ENCODE results near the gene COL4A6. TPM values are rescaled to one million over a fixed set of nuclear protein-coding genes. Genes with fewer than 3 reads are reported as not detected.

COL4A6 gene
- total and polyA plus RNA-seq, 8 donors, result 0.58 to 30.8 (median 9.0) TPM

DNA sequence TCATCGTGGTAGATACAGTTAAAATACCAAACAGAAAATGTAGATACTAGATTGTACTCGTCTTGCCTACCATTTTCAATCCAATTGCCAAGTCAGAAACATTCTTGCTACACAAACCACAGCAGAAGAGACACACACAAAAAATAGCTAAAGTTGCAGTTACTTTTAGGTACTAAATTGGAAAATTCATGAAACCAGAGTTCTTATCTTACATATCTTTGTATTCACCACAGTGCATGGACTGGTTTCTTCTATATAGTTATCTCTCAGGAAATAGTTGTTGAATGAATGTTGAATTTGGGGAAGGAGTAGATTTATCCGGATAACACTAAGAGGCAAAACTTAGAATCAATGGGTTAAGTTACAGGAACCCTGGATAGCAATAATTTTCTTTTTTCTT, 15.6 kb upstream of the COL4A6 start:
- no peak overlapping the region for H3K27ac ChIP-seq
- H3K27me3 ChIP-seq, result no peaks in the 10 kb centered on the region
- no peak overlapping the region for H3K4me3 ChIP-seq
- H3K36me3 ChIP-seq, result no peaks in the 10 kb centered on the region
- DNase-seq, result no peak
- 61 to 88% (median 75%) methylated on average over 3 of the region's 3 CpGs for WGBS, 5 donors
- H3K9me3 ChIP-seq, result no peaks in the 10 kb centered on the region
- TF ChIP-seq EP300 (IDR thresholded peaks at IDR 0.05) (no peak), POLR2A (IDR thresholded peaks at IDR 0.05) (no peak), POLR2AphosphoS5 (IDR thresholded peaks at IDR 0.05) (no peak)
- TF ChIP-seq, protein P1, sequence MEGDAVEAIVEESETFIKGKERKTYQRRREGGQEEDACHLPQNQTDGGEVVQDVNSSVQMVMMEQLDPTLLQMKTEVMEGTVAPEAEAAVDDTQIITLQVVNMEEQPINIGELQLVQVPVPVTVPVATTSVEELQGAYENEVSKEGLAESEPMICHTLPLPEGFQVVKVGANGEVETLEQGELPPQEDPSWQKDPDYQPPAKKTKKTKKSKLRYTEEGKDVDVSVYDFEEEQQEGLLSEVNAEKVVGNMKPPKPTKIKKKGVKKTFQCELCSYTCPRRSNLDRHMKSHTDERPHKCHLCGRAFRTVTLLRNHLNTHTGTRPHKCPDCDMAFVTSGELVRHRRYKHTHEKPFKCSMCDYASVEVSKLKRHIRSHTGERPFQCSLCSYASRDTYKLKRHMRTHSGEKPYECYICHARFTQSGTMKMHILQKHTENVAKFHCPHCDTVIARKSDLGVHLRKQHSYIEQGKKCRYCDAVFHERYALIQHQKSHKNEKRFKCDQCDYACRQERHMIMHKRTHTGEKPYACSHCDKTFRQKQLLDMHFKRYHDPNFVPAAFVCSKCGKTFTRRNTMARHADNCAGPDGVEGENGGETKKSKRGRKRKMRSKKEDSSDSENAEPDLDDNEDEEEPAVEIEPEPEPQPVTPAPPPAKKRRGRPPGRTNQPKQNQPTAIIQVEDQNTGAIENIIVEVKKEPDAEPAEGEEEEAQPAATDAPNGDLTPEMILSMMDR (IDR thresholded peaks at IDR 0.05), result no peak
- intact Hi-C loops (cut with DNase I; ENCODE audit: low total_unique reads), result no loop called here
- no peaks in the 10 kb centered on the region for H3K4me1 ChIP-seq

DNA sequence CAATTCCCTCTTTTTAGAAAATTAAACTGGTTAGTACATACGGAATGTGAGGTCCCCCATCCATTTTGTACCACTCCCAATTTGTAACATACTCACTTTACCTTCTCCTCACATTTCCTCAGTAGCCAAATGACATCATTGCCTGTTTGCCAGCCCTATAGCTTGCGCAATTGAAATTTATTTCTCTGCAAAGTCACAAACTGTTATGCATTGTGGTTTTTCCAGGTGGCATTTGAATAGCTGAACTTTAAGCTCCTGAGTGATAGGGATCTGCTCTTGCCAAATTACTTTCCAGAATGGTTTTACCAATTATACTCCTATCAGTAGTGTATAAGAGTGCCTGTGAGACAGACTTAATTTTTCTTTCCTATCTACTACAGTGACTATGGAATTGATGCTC, 9.1 kb upstream of the COL4A6 start:
- 34 to 94% (median 53%) methylated on average over 2 of the region's 2 CpGs for WGBS, 5 donors
- Histone ChIP-seq H3K27ac (no peak overlapping the region), H3K36me3 (no peaks in the 10 kb centered on the region)

DNA sequence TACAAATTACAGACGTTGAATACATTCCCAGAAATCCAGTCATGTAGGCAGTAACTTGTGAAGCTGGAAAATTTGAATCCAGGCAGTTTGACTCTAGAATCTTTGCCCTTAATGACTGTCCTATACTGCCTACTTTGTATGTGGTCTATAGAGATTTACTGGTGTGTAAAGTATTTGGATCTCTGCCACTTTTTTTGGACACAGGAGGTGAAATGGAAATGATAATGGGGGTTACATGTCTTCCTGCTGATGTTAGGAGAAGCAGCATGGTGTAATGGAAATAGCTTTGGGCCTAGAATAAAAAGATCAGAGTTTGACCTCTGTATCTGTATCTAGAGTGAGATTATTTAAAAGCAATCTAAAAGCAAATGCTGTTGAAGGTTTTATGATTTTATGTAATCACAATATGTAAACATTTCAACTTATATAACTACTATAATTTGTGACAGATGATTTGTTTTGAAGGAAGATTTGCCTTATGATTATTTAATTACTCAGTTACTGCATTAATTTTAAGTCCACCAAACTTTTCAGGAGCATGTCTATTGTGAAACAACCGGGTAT, 4.8 kb upstream of the COL4A6 start:
- peaks cover 0 to 8% (median 0%) of the 10 kb centered on the region in 4 donors for H3K9me3 ChIP-seq
- peak overlapping the region in 3 of 4 donors; percentile 46 to 56 (median 55) for H3K4me3 ChIP-seq
- no peak for TF ChIP-seq POLR2A (IDR thresholded peaks at IDR 0.05)
- TF ChIP-seq, protein P1 (IDR thresholded peaks at IDR 0.05), result no peak
- WGBS, 5 donors, result 32 to 48% (median 44%) methylated on average over 2 of the region's 2 CpGs
- no peaks in the 10 kb centered on the region for H3K4me1 ChIP-seq
- peak in 1 of 2 donors; percentile 4 for DNase-seq
- peaks cover 0 to 18% (median 0%) of the 10 kb centered on the region in 3 donors for H3K27me3 ChIP-seq
- intact Hi-C loops (cut with DNase I; ENCODE audit: low total_unique reads), result no loop called here
- H3K27ac ChIP-seq, result no peak overlapping the region
- no peaks in the 10 kb centered on the region for H3K36me3 ChIP-seq

More for the DNA sequence above, 9.1 kb upstream of the COL4A6 start:
- Histone ChIP-seq H3K9me3 (peaks cover 0 to 8% (median 0%) of the 10 kb centered on the region in 4 donors), H3K4me1 (no peaks in the 10 kb centered on the region), H3K4me3 (no peak overlapping the region), H3K27me3 (no peaks in the 10 kb centered on the region)
- peak in 1 of 2 donors; percentile 3 for DNase-seq
- TF ChIP-seq, protein P1 (IDR thresholded peaks at IDR 0.05), result no peak
- TF ChIP-seq EP300 (IDR thresholded peaks at IDR 0.05), result no peak
- no peak for TF ChIP-seq POLR2AphosphoS5 (IDR thresholded peaks at IDR 0.05)
- no peak for TF ChIP-seq POLR2A (IDR thresholded peaks at IDR 0.05)
- intact Hi-C loops (cut with DNase I; ENCODE audit: low total_unique reads), result no loop called here

DNA sequence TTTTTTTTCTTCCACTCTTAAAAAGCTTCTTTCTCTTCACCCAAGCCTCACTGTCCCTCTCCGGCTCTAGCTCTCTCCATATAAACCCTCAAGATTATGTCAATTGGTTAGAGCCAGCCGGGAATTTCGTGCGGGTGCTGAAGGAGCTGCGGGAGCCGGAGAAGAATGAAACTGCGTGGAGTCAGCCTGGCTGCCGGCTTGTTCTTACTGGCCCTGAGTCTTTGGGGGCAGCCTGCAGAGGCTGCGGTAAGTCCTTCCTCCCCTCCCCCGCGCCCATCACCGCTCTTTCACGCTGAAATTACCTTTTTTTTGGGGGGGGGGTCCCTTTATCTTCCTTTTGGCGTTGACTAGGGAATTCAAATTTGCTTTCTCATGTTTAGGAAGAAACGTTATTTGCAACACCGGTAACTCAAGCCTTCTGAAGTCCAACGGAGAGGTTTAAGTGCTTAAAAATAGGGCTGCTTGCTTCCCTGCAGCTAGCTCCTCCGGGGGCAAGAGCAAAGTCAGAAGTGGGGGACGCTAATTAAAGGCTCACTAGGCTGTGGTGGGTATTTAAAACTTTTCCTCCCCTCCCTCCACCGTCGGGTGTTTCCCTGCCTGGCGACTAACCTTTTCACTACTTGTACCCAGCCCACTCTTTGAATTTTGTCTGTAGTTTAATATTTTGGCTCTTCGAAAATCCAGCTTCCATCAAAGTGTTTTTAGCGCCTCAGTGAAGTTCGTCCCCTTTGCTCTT, 1.9 kb upstream of the COL4A6 start:
- H3K4me3 ChIP-seq, result peak overlapping the region; percentile 46 to 57 (median 56)
- peaks cover 0 to 8% (median 0%) of the 10 kb centered on the region in 4 donors for H3K9me3 ChIP-seq
- no peak for TF ChIP-seq POLR2A (IDR thresholded peaks at IDR 0.05)
- 1 to 20% (median 4%) methylated on average over 22 to 25 of the region's 25 CpGs for WGBS, 5 donors
- DNase-seq, result peak in 1 of 2 donors; percentile 44
- H3K36me3 ChIP-seq, result no peaks in the 10 kb centered on the region
- peak overlapping the region; percentile 26 to 78 (median 71) for H3K27ac ChIP-seq
- intact Hi-C loops (cut with DNase I; ENCODE audit: low total_unique reads), result no loop called here
- H3K4me1 ChIP-seq, result no peaks in the 10 kb centered on the region
- peaks cover 0 to 21% (median 0%) of the 10 kb centered on the region in 3 donors for H3K27me3 ChIP-seq
